NOMO-1 treated with dmso at 0.1 percent for 144 hours (cell line): ENCODE results near the gene OR2A25.
"Not testable (repeated sequence)": the region's sequence is repeated elsewhere in the genome, so short reads cannot be mapped to it uniquely, and the experiment has no call there.

Experiments
- DNase-seq: peaks from one replicate; lab custom pipeline; 2025; ENCODE audit not compliant: unreplicated experiment; lab: John Stamatoyannopoulos, UW

OR2A25 gene, protein sequence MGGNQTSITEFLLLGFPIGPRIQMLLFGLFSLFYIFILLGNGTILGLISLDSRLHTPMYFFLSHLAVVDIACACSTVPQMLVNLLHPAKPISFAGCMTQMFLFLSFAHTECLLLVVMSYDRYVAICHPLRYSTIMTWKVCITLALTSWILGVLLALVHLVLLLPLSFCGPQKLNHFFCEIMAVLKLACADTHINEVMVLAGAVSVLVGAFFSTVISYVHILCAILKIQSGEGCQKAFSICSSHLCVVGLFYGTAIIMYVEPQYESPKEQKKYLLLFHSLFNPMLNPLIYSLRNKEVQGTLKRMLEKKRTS

DNA sequence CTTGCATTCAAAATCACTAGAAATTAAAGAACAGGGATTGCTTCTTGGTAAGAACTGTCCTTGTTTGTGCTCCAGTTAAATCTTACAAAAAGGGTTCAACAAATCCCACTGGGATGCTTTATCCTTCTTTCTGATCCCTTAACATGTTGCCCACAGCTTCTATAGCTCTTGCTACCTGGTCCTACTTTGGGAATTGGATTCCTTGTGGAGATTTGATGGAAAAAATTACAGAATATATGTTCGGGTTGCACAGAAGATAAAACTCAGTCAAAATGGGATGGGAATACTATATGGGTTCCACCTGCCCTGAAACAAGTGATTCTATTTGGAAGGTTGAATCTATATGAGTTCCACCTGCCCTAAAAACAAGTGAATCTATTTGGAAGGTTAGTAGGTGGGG, at the start of gene OR2A25:
TSS of gene OR2A25 (plus strand) at position 301 of the 400 bp plus-strand sequence. CDS start 4,409 bp downstream, outside the sequence.
- DNase-seq: no peak

DNA sequence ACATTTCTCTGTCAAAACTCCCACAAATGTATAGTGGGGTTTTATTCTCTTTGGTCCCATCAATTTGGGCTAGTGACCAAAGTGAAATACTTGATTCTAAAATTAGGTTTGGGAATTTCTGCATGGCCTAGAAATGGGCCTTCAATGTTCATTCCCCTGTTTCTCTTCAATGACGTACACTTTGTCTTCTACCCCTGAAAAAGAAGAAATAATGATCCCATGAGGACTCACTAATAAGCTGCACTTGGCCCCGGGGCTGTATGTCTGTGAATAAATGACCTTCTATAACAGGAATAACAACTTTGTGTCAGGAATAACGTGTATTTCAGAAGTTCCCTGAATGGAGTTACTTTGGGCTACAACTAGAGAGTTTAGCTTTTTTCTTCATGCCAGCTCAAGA, 49.3 kb upstream of the OR2A25 start:
- DNase-seq: no peak

DNA sequence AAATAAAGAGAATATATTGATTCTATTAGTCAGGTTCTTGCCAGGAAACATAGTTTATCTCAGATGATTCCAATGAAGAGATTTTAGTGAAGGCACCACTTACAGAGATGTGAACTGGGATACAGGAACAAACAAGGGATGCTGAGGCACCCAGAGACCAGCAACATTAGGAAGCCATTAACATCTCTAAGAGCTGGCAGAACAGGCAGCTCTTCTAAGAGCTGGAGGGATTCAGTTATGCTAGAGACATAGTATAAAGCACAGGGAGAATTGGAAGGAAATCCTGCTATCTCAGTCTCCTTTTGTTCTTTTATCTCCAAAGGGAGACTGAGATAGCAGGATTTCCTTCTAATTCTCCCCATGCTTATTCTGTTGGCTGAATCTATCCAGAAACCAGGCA, 47.4 kb upstream of the OR2A25 start:
- DNase-seq: no peak

DNA sequence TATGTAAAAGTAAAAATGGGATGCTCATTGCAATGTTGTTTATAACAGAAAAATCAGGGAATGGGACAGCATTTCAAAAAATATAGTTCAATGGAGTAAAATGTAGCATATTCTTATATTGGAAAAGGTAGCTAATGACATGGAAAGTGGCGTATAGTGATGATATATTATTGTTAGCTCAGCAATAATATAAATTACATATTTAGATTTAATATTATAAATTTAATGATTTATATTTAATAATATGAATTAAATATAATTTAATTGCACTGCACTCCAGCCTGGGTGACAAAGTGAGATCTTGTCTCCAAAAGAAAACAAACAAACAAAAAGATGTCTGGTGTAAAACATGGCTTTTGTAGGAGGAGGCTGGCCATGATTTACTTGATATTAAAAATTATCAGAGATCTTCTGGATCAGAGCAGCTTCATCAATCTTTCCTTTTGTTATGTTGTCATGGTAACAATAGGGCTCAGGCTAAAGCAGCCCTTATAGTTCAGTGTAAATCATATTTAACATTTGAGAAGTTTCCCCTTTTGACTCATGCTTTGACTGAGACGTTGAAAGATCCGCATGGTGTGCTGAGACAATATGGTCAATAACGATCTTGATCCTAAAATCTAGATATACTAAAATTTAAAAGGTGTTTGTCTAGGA, 46.3 kb upstream of the OR2A25 start:
- DNase-seq: no peak

DNA sequence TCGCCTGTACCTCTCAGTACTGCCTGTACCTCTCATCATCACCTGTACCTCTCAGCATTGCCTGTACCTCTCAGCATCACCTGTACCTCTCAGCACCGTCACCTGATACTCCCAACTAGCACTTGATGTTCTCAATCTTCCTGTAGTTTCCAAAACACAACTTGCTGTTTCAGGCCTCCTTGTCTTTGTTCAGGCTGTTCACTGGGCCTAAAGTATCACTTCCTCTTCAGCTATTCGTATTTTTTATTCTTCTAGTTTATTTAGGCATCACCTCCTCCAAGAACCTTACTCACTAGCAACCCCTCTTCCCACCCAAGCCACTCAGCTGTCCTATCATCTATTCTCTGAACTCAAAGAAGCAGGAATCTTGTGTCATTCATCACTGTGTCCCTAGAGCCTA, 45.4 kb upstream of the OR2A25 start:
- no peak for DNase-seq

DNA sequence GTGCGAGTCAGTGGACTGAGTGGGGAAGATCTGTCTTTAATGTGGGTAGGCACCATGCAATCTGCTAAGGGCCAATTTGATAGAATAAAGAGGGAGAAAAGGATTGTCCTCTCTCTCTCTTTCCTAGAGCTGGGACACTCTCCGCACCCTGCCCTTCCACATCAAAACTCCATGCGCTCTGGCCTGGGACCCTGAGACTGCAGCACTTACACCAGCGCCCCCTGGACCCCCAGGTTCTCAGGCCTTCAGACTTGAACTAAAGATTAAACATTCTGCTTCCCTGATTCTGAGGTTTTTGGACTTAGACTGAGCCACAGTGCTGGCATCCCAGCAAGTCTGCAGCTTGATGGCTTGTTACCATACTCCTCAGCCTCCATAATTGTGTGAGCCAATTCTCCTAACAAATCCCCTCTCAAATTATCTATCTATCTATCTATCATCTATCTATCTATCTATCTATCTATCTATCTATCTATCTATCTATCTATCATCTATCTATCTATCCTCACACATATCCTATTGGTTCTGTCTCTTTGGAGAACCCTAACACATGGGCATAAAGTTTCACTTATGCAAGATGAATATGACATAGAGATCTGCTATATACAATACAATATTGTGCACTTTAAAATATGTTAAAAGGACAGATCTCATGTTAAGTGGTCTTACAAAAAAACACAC, 43.3 kb upstream of the OR2A25 start:
- no peak for DNase-seq

DNA sequence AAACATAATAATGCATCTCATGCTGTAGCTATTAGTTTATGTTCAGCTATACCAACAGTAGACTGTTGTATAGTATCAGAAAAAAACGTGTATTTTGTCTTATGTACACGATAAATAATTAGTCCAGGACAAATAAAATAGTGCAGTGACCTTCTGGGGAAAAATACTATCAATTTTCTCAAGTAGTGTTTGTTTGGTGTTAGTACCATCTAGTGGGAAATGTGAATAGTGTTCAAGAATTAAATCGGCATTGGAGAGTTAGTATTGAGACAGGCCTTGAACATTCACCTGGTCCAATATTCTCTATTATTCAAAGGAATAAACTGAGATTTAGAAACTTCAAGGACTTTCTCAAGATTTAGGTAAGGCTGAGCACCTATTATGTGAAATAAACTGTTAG, 42.5 kb upstream of the OR2A25 start:
- DNase-seq: no peak

DNA sequence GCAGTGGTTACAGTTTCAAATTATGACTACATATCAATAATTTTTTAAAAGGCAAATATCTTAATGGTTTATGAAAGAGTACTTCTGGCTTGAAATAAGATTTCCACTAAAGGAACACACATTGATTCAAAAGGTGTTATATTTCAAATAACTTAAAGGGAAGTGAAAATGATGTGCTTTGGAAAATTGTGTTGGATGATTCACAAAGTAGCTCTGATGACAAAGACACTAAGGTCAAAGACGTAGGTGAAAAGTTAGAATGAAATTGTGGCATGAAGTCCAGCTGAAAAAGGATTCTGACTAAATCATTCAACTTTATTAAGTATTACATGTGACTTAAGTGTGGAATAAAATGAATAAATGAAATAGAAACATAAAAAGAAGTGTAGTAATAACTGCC, 41.6 kb upstream of the OR2A25 start:
- DNase-seq: no peak

DNA sequence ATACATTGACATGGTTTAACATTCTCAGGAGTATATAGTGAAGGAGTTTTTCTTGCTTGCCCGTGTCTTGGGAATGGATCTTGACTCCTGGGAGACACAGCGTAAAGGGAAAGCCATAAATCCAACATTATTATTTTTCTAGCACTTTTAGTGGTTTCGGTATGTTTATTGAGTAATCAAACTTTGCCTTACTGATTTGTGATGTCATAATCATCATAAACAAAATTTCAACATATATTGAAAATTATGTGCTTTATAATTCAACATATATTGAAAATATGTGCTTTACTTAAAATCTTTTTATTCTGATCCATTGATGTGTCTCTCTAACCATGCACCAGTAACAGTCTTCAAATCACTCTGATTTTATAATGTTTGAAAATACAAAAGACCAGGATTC, 41.1 kb upstream of the OR2A25 start:
- no peak for DNase-seq

DNA sequence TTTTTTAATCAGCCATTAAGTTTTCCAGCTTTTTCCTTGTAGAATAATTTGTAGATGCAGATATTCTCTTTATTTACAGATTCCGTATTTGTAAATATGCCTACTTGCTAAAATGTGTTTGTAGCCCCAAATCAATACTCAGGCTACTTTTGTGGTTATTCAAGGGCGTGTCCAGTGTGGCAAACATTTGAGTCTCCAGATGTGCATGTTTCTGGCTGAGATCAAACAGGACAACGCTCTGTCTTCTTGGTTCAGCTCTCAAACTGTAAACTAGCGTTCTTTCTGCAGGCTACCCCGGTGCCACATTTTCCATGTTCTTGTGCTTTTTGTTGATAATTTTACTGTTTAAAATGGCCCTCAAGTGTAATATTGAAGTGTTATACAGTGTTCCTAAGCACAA, 37.1 kb upstream of the OR2A25 start:
- no peak for DNase-seq

DNA sequence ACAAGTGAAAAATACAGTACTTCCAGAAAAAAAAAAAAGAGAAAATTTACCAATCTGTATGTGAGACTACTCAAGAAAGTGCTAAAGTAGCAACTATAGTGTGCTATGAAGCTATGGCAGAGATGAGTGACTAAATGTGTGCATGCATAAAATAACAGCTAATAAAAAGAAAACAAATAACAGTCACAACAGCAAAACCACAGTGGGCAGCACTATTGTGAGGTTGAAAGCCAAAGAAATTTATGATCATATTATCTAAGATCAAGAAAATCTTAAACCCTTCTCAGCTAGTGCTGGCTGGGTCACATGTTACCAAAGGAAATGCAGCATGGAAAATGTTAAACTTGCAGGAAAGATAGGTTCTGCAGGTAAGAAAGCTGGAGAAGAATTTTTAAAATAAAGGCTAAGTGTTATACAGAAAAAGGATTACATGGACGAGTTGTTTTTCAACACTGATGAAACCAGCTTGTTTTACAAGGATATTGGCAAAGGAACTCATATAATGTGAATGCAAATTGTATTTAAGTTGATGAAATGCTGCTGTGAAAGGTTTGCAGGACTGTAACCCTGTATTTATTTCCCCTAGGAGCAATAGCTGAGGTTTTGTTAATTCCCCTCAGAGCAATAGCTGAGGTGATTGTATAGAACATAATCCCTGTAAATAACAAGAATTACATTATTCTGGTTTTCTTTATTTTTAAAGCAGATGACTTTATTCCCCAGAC, 36.5 kb upstream of the OR2A25 start:
- no peak for DNase-seq

DNA sequence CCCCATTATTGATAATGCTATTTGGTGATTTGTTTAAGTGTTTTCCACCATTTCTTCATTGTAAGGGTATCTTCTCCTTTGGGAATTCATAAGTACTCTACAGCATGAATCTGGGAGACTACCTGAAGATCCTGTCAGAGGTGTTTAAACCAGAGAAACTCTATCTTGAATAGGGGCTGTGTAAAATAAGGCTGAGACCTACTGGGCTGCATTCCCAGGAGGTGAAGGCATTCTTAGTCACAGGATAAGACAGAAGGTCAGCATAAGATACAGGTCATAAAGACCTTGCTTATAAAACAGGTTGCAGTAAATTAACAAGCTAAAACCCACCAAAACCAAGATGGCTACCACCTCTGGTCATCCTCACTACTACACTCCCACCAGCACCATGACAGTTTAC, 34.2 kb upstream of the OR2A25 start:
- no peak for DNase-seq

DNA sequence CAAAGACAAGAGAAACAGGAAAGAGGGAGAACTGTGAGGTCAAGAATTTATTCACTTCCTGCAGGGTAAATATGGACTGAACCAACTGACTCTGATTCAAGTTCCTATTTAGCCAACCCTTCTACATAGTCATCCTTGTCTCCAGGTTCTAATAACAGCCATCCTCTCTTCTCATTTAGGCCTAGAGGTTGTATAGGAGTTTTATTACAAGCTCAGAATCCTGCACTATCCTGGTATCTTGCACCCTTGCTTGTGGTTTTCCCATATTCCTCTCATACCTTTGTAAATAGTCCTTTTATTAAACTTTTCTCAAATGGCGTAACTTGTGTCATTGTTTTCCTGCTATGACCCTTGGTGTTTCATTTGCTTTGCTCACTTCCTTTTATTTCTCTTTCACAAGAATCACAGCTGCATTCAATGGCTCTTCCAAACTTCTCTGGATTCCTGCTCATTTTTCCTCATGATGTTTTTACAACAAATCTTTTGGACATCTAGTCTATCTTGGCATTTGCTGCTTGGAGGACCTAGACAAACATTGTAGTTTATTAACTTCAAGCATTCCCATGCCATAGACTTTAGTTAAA, 33.2 kb upstream of the OR2A25 start:
- no peak for DNase-seq

DNA sequence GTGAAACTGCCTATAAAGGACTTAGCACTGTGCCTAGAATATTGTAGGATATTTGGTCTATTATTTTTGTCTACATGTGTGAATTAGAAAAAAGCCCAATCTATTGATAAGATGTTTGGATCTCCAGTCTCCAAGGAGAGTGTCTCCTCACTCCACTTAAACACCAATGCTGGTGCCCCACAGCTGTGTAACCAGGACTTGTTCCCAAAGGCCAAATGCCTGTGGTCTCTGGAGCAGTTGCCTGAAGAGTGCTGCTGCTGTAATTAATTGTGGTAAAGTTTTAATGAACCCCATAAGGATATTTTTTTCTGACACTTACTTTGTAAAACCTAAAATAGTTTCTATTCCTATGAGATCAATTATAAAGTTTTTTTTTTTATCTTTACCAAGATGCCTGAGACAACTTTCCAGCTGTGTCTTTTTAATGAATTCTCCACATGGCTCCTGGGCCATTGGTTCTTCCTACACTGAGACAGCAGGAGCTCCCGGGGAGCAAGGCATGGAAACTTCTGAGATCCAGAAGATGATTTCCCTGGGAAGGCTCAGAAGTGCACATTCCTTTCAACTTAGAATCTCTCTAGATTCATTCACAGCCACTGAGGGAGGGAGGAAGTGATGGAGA, 32.1 kb upstream of the OR2A25 start:
- no peak for DNase-seq

DNA sequence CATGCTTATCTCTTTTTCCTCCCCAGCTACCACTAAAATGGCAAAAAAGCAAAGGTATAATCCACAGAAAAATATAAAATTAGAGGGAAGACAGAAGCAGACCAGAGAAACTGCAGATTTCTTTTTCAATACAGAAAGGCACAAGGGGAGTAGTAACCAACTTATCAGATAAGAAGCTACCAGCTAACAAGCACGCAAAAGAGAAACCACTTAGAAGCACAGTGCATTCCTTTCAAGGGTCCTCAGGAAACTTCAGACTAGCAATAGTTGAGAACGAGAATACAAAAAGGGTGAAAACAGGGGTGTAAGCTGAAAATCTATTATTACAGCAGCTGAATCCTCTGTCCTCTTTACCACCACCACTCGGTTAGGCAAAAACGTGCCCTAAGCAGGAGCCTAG, 30.7 kb upstream of the OR2A25 start:
- no peak for DNase-seq

DNA sequence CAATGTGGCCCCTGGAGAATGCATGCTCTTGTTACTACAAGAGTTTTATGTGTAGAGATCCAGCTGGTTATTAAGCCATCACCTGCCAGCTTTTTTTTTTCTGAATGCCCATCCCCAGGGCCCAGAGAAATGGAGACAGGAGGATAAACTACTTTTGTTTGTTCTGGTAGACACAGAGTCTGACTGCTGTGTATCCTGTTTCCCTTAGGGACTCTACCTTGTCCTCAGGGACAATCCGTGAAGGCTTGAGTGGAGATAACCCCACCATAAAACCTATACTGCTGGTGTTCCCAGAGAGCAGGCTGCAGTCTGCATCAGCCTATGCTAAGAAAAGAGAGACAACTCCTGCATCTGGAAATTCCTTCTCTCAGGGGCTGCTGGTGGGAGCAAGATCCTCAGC, 21.0 kb upstream of the OR2A25 start, which contains the start of gene OR2A5:
TSS of gene OR2A5 (plus strand) at position 301 of the 400 bp plus-strand sequence. CDS start 1,454 bp downstream, outside the sequence.
- no peak for DNase-seq

DNA sequence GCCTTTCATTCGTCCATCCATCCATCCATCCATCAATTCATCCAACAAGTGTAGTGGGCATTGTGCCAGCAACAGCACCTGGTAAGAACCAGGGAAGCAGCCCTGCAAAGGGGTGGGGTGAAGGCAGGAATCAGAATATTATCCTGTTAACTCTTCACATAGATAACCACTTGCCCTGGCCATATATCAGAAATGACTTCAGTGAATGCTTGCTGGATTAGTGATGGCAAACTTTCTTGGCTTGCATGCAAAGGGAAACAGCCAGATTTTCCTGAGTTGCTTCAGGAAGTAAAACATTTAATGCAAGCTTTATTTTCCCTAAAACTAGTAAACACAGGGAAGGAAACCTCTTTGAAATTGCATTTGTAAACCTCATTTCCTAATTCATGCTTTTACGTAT, 20.1 kb upstream of the OR2A25 start:
- DNase-seq: no peak

DNA sequence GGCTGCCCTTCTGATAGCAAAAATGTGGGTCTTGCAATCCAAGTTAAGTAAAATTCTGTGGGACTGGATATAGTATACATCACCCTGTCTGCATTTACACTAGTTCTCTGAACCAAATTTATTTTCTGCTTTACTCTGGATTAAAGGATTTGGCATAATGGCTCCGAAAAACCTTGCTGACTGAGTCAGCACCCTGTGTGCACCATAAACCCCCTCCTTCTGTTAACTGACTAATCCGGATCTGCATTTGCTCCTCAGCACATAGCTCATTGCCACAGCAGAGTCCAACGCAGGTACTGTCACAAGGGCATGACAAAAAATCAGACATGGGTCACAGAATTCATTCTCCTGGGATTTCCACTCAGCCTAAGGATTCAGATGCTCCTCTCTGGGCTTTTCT, 19.5 kb upstream of the OR2A25 start:
- no peak for DNase-seq

DNA sequence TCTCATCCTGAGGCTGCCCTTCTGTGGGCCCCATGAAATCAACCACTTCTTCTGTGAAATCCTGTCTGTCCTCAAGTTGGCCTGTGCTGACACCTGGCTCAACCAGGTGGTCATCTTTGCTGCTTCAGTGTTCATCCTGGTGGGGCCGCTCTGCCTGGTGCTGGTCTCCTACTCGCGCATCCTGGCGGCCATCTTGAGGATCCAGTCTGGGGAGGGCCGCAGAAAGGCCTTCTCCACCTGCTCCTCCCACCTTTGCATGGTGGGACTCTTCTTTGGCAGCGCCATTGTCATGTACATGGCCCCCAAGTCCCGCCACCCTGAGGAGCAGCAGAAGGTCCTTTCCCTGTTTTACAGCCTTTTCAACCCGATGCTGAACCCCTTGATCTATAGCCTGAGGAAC, 18.7 kb upstream of the OR2A25 start:
- not testable (repeated sequence) for DNase-seq

DNA sequence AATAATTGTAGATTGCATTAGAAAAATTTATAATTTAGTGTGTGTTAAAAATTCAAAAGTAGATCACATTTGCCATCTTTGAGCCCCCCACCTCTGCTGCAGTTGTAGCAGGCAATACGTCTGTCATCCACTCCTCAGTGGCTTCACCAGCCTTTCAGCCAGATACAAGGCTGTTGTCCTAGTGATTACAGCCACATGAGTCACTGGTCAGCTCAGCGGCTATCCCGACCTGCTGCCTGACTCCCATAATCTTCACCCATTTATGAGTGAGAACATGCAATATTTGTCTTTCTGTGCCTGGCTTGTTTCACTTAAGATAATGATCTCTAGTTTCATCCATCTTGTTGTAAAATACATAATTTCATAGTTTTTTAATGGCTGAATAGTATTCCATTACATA, 11.7 kb upstream of the OR2A25 start:
- DNase-seq: no peak

DNA sequence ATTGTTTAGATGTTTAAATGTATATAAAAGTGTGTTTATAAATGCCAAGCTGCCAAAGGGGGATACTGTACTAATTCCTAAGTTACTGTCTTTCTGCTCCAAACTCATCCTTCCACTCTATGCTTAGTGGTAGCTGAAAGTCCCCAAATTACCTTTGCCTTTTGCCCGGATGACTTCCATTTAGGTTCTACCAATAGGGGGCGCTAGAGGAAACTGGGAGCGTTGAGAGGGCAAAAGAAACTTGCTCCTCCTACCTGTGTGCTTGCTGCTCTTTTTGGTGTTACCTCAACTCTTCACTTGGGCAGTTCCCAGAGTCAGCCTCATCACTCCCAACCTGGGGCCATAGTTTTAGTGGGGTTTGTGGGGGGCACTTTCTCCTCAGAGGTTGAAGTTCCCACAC, 5.9 kb upstream of the OR2A25 start:
- DNase-seq: no peak
